Measurements from ENCODE around the gene MND1. TPM values are rescaled to one million over a fixed set of nuclear protein-coding genes. Genes with fewer than 3 reads are reported as not detected.

The MND1 gene
- total and polyA plus RNA-seq, 2 of the 8 experiments (the other 6 are each of a cell fraction or from before 2014, with no cell fraction given) = 4.4 to 26.2 TPM

- TF ChIP-seq GABPA (IDR thresholded peaks at IDR 0.05; ENCODE audit: borderline replicate concordance, insufficient read depth, low read length) = peak; percentile 40; the same call in 1 of the 2 replicates
- peak; percentile 67; the same call in 1 of the 2 replicates for TF ChIP-seq TBP (IDR thresholded peaks at IDR 0.05; ENCODE audit: low read depth, low read length)
- peak; percentile 76 for TF ChIP-seq MAX (IDR thresholded peaks at IDR 0.05)
- TF ChIP-seq PHF8 (conservative IDR thresholded peaks at IDR 0.05; ENCODE audit: low read depth, low read length) = peak; percentile 91
- TF ChIP-seq SIN3A (conservative IDR thresholded peaks at IDR 0.05 in 1 of 2, IDR thresholded peaks at IDR 0.05 in 1 of 2; ENCODE audit: low read depth in 1 of 2, low read length in 2 of 2) = no peak
Observed at GRCh38 chr4:153344131-153345011, at the start of gene MND1 (continued).

All from H1 (cell line).